Hepatic stellate cell (primary cell): ENCODE results near the gene SUSD2.
A peak's percentile ranks its signal among the peaks of the same experiment; 100 is the strongest.
"Not testable (repeated sequence)": the region's sequence is repeated elsewhere in the genome, so short reads cannot be mapped to it uniquely, and the experiment has no call there.

ENCODE experiments used
- DNase-seq: peaks from one replicate; pipeline ENCODE4 v3.0.0; 2011; ENCODE audit warnings: low spot score

SUSD2 gene

DNA sequence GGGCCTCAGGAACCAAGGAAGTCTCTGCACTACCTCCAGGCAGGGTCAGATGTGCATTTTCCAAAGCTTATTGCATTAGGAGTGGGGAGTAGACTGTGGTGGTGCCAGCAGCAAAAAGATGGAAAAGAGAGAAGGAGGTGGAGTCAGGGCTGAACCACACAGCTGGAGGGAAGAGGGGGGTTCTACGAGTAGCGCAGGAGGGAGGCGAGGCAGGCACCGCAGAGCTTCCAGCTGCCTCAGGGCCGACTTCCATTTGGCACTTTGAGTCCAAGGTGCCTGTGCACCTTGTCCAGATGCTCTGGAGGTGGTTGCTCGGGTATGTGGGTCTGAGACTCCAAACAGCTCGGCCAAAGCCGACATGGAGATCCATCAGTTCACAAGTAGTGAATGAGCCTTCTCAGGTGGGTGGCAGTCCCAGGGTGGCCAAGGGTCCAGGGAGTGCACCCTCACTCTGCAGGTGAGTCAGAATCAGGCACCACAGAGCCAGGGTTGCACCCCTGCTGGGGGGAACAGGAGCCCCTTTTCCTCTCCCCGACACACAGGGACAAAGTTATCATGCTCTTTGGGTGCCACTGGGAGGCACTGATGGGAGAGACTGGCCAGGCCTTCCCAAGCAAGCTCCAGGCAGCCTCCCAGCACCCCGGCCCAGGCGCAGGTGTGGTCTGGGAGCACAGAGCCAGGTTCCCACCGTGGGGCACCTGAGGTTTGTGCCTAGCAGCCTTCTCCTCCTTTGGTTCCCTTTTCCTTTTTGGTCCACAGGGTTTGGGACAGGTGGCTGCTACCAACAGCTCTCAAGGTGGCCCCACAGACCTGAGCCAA lies 33.4 kb downstream of the SUSD2 start:
- no peak for DNase-seq

DNA sequence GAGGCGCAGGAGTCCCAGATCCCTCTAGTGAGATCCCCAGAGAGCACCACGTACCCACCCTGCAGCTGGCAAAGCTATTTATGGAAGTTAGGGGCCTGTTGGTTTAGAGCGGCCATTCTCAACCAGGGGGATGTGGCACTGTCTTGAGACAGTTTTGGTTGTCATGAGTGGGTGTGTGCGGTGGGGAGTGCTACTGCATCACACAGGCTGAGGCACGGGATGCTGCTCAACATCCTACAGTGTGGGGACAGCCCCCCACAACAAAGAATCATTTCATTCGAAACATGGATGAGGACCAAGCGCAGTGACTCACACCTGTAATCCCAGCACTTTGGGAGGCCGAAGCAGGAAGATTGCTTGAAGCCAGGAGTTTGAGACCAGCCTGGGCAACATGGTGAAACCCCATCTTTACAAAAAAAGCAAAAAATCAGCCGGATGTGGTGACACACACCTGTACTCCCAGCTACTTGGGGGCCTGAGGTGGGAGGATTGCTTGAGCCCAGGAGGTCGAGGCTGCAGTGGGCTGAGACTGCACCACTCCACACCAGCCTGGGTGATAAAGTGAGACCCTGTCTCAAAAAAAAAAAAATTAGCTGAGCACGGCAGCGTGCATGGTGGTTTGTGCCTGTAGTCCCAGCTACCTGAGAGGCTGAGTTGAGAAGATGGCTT lies 35.4 kb downstream of the SUSD2 start:
- no peak for DNase-seq

DNA sequence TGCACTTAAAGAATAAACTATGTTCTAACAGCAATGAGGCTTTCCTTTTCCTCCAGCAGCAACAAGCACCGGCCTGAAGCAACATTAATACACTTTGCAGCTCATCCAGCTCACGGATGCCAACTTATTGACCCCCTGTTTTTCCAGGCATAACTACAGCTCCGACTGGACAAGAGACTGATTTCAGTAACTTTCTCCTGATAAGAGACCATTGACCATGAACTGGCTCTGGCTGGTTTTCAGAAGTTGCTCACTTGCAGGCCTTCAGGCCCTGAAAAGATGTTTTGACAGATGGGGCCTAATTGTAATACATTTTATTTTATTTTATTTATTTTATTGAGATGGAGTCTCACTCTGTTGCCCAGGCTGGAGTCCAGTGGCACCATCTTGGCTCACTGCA lies 36.1 kb downstream of the SUSD2 start:
- DNase-seq: no peak

DNA sequence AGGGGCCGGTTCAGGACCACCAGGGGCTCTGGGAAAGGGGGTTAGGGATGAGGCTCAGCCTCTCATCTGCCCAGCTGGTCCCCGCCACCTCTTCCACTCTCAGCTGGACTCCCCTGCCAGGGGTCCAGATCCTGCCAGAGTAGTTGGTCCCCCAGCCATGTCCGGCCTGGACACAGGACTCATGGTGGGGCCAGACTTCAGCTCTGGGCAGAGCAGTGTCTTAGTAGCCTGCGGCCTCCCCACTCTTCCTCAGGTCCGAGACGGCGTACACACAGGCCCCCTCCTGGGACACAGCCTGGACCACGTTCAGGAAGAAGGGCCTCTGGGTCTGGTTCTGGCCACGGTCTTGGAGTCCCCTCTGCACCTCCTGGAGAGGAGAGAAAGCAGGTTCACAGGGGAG lies 38.5 kb downstream of the SUSD2 start:
- DNase-seq: peak; percentile 0

DNA sequence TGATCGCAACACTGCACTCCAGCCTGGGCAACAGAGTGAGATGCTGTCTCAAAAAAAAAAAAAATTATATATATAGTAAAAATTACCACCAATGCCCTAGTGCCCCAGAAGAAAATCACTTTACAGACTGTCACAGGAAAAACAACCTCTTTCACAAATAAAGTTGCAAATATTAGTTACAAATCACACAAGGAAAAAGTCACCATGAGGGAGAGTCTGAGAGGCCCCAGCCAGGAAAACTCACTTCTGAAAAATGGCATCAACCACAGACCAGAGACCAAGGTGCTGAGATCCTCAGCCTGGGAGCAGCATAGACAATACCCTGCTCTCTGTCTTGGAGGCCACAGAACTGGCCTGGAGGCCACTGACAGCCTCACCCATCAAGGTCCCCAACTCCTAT lies 43.2 kb downstream of the SUSD2 start:
- DNase-seq: no peak

DNA sequence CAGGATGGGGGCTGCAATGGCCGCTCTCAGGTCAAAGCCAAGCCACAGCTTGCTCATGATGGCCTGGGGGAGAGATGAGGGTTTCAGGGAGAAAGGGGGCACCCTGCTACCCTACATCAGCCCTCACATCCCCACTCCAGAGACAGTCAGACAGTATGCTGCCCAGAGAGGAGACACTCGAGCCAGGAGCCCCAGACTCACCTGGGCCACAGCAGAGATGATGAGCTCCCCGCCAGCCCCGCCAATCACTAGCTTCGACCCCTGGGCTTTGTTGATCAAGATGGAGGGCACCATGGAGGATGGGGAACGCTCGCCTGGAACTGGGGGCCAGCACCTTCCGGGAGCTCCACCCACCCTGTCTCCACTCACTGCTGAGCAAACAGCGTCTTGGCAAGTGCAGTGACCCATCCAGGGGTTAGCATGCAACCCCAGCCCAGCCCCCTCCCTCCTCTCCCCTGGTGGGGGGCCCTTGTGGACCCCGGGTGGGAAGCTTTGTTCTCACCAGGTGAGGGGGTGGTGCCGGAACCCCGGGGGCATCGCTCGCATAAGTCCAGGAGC lies 43.8 kb downstream of the SUSD2 start:
- DNase-seq: no peak

DNA sequence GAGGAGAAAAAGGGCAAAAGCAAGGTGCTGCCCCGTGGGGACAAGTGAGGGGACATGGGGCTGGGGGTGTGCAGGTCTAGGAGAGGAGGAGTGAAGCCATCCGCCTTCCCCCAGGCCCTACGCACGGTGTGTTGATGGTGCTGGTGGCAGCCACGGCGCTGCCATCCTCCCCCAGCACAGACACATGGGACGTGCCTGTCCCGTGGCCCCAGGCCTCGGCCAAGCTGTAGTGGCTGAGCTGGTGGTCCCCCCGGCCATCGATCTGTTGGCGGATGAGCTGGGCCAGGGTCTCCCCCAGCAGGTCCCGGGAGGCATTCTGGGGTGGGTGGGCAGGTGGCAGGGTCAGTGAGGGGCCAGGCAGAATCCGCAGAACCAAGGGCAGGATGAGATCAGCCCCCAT lies 44.7 kb downstream of the SUSD2 start:
- DNase-seq: no peak

DNA sequence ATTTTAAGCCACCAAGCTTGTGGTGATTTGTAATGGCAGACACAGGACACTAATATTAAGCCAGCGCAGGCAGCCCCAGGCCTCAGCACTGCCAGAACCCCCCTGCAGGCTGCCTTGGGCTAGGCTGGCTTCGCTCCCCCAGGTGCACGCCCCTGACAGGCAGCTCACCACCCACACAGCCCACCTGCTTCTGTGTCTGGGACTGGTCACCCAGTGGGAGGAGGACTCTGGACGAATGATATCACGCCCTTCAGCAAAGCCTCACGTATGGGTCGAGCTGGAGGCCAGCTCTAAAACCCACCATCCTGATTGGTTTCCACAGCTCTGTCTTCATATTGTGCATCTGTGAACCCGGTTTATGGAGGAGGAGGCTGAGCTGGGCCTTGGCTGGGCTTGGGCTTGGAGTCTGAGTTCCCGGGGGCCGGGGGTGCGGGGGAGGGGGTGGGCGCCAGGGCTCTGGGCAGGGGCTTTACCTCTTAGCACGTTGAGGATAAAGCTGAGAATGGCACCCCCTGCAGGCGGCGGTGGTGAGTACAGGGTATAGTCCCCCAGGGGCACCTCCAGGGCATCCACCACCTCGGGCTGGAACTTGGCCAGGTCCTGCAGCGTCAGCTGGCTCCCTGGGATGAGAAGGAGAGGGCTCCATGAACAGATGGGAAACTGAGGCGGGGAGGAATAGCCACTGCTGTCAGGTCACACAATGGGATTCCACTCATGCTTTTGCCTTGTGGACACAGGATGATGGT lies 49.8 kb downstream of the SUSD2 start:
- no peak for DNase-seq

DNA sequence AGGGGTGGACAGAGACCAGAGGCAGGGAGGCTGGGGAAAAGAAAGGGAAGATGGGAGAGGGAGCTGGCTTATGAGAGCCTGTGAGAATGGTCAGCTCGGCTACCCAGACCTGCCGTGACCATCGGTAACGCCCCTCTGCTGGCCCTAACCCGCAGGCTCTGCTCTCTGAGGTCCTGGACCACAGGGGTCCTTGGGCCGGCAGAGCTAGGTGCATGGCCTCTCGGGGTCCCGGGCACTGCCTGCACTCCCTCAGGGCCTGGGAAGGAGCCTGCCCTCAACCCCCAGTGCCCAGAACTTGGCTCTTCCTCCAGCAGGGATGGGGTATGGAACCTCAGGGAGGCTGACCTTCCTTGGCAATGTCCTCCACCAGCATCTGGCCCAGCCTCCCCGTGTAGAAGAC lies 50.4 kb downstream of the SUSD2 start:
- DNase-seq: no peak

DNA sequence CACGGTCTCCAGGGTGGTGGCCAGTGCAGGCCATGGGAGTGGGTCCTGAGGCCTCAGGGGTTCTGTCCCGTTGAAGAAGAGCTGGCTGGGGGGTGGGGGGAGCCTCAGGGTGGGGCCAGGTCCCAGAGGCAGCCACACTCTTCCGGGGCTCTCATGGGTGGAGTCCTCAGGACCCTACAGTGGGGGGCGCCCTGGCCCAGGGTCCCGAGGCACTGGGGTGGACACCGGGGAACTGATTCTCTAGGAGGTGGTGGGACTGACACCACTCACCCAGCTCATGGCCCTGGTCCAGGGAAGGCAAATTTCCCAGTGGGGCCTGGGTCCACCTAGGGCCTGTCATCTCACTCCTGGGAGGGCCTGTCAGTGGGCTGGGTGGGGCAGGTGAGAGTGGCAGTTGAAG lies 50.8 kb downstream of the SUSD2 start:
- DNase-seq: no peak

DNA sequence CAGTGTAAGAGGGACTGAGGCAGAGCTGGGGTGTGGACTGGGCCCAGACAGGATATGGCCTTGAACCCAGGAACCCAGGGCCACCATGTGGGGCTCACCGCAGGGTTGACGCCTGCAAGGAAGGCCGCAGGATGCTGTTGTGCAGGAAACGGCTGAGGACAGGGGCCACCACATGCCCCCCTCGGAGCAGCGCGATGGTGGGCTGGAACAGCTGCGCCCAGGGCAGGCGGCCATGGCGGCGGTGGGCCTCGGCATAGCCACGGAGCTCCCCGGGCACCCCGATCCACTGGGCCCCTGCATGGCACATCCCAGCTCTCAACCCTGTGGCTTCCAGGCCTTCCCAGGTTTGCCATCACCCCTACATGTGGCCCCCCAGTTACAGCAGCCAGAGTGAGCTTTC lies 51.4 kb downstream of the SUSD2 start:
- no peak for DNase-seq

DNA sequence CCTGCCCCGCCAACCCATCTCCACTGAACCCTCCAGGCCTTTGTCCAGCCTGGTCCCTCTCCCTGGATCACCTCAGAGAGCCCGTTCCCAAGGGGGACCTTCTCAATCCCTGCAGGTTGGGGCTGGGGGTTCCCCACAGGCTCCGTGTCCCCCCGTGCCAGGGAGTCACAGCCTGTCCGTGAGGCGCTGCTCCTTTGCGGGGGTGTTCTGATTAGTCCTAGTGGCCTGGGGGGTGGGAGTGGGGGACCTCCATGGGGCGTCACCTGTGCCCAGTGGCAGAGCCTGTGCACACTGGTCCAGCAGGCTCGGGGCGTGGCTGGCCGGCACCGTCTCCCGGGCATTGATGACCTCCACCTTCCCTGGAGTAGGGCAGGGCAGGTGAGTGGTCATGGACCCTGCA lies 51.9 kb downstream of the SUSD2 start:
- no peak for DNase-seq

DNA sequence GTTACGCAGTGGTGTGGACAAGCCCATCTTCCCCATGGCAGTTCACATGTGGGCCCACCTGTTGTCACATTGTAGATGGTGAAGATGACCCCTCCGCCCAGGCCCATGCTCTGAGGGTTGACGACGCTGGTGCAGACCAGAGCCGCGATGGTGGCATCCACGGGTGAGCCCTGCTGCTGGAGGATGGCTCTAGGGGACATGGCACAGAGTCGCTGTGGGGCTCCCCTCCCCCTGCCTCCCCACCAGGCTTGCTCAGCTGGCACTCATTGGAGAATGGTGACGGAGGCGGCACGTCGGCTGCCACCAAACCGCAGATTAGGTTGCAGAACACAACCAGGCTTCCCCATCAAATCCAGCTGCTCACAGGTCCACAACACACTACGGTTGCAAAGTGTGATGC lies 52.5 kb downstream of the SUSD2 start:
- DNase-seq: no peak

DNA sequence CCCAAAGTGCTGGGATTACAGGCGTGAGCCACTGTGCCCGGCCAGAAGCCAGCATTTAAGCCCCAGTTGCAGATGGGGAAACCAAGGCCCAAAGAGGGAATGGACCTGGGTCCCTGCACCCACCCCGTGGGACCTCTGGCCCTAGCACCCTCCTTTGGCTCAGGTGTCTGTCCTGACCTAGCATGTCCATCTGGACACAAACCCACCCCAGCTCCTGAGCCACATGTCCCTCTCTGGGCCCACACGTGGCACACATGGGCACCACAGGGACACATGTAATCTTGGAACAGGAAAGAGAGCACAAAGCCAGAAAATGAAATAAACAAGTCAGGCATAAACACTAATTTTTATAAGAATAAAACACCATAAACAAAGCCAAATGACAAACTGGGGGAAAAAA lies 54.0 kb downstream of the SUSD2 start:
- DNase-seq: no peak

DNA sequence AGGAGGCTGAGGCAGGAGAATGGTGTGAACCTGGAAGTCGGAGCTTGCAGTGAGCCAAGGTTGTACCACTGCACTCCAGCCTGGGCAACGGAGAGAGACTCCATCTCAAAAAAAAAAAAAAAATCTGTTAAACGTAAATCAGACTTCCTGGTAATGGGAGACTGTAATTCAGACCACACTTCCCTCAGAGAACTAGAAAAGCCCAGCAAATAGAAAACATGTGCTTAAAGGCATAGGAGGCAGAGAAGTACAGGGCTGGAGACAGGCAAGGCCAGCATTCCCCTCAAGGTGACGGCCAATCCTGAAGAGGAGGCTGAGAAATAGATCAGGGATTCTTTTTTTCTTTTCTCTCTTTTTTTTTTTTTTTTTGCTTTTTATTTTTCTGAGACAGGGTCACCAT lies 55.4 kb downstream of the SUSD2 start:
- no peak for DNase-seq

DNA sequence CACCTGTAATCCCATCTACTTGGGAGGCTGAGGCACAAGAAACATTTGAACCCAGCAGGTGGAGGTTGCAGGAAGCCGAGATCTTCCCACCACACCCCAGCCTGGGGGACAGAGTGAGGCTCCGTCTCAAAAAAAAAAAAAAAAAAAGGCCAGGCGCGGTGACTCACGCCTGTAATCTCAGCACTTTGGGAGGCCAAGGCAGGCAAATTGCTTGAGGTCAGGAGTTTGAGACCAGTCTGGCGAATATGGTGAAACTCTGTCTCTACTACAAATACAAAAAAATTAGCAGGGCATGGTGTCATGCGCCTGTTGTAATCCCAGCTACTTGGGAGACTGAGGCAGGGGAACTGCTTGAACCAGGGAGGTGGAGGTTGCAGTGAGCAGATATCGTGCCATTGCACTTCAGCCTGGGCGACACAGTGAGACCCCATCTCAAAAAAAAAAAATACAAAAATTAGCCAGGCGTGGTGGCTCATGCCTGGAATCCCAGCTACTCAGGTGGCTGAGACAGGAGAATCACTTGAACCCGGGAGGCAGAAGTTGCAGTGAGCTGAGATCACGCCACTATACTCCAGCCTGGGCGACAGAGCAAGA lies 56.9 kb downstream of the SUSD2 start:
- DNase-seq: not testable (repeated sequence)
